GM18499 (cell line): ENCODE measurements around the gene SLC22A5.

Experiments
- ATAC-seq: cut with Tn5 transposase; IDR thresholded peaks from one replicate; pipeline ENCODE4 v1.9.1; 2021; ENCODE audit warnings: moderate number of reproducible peaks; ENCODE audit not compliant: insufficient read depth, unreplicated experiment

The SLC22A5 gene

DNA sequence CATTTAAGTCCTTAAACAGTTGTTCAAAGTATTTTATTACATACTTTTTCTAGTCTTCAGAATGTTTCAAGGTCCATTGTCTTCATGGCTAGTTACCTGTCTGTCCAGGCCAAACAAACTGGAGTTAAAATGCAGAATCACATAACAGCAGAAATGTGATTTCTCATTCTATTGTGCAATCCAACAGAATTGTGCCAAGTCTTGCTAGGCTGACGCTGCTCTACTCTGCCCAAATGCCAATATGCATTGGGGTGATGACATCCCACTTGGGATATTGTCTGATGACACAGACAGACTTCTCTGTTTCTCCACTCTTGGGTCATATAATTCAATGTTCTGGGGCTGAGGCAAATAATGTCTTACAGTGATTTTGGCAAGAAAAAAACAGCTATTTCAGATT is 5.2 kb upstream of the SLC22A5 start:
- no peak for ATAC-seq

DNA sequence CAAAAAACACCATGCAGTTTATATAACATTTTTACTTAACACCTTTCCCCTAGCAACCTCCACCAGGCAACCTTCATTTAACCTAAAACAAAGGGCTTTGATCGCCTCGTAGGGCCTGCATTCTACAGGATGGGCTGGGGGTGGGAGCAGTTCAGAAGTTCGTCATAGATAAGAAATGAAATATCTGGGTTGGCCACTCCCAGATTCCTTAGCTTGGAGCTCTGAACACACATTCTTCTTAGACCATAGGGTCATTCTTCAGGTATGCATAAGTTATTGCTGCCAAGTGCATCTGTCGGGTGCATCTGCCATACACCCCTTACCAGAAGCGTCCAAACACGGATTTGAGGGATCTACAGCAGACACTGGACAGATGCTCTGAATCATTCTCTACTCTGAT is 4.3 kb upstream of the SLC22A5 start:
- ATAC-seq: no peak

DNA sequence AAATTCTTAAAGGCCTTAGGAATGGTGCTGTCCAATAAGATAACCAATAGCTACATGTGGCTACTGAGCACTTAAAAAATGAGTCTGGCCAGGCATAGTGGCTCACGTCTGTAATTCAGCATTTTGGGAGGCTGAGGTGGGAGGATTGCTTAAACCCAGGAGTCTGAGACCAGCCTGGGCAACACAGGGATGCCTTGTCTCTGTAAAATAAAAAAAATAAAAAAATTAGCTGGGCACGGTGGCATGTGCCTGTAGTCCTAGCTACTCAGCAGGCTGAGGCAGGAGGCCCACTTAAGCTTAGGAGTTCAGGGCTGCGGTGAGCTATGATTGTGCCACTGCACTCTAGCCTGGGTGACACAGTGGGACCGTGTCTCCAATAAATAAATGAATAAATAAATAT is 1.3 kb upstream of the SLC22A5 start:
- no peak for ATAC-seq

DNA sequence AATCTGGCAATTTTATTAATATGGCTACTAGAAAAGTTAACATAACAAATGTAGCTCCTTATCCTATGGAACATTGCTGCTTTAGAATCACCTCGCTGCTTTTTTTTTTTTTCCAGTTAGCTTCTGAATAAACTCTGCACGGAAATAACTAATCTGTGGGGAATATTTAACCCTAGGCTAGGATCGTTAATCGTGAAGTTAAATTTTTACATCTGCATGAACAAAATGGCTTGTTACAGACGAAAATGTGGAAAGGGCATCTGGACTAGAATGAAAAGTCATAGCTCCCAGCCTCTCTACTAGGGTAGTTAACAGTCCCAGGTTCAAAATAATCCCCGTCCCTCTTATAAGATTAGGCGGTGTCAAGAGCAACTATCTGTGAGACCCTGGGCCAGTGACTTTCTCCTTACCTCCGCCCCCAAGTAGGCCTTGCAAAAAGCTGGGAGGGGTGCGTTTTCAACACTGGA is 470 bp upstream of the SLC22A5 start:
- no peak for ATAC-seq

DNA sequence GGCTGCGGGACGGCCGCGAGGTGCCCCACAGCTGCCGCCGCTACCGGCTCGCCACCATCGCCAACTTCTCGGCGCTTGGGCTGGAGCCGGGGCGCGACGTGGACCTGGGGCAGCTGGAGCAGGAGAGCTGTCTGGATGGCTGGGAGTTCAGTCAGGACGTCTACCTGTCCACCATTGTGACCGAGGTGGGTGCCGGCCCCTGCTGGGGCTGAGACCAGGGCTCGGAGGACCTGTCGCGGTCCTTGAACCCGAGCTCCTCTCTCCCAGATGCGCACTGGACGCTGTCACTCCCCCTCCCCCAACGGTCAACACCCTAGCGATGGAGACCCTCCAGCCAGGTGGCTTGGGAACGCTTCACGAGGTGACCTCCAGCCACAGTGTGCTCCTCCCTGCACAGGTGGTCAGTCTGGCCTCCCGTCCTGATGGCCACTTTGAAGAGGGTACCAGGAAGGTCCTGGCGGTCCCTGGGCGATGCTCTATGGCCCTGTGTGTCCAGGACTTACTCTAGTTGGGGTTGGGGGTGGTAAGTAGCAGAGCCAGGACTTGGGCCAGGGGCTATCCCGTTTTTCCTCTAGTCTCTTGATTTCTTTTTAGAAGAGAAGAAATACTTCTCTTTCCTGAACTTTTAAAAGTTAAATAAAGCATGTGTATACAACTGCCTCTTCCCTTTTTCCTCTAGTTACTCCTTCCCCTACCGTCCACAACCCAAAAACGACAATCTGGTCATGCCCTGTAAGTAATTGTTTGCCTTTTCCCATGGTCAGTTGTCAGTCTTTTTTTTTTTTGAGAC is 866 bp downstream of the SLC22A5 start:
- no peak for ATAC-seq

DNA sequence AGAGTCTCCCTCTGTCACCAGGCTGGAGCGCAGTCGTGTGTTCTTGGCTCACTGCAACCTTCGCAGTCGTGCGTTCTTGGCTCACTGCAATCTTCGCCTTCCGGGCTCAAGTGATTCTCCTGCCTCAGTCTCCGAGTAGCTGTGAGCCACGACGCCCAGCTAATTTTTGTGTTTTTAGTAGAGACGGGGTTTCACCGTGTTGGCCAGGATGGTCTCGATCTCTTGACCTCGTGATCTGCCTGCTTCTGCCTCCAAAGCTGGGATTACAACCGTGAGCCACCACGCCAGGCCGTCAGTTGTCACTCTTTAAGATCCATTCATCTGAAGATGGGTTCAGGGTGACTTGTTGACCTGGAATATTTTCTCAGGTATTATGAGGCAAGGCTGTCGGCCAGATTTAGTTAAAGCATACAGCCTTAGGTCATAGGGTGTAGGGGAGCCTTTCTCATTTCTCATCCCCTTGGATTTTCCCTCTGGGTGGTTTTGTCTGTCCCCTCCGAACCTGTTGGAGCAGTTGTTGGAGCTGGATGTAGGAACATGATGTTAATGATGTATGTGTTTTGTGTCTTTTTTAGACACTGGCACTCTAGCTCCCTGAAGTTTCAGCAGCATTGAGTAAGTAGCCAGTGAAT is 1.6 kb downstream of the SLC22A5 start:
- no peak for ATAC-seq

DNA sequence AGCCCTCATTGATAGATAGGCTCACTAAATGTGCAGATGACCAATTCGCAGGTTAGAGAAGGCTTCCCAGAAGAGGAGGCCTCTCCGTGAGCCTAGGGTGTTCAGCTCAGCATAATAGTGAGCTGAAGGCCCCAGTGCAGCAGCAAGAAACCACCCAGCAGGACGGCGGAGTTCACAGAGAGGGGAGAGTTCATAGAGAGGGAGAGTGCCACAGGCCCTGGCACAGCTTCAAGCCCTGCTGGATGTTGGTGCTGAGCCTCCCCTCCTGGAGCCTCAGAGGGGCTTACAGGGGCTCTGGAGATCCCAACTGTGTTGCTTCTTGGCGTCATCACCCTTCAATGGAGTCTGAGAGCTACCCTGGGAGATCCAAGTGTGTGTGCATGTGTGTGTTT is 2.1 kb downstream of the SLC22A5 start:
- no peak for ATAC-seq

DNA sequence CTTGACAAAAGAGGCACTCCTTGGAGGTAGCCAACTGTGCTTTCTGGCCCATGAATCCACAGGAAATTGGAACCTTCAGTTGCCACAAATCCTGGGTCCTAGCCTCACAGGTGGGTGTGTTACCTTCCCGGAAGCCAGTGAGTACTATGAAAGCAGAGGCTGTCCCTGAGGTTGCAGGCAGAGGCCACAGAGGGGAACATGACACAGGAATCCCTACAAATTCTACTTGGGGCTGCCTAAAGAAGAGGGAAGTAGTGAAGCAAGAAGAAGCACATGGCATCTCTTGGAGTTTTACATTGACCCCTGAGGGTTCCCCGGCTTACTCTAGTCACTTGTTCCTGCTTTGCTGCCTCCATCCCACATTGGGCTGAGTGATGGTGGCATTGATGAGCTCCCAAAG is 2.6 kb downstream of the SLC22A5 start:
- no peak for ATAC-seq

DNA sequence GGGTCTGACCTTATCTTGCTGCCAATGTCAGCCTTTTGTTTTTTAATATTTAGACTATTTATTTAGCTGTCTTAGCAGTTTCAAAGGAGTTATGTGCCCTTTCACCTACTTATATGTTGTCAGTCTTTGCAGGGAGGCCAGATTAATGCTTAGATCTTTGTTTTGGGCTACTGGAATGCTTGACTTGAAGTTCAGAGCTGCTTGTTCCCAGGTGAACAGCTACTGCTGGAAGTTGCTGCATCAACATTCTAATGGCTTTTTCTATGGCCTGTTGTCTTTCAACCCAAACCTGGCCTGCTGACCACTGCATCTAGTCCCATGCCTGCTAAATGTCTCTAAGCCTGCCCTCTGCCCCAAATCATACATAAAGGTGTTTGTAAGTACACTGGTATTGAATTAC is 3.0 kb downstream of the SLC22A5 start:
- no peak for ATAC-seq

DNA sequence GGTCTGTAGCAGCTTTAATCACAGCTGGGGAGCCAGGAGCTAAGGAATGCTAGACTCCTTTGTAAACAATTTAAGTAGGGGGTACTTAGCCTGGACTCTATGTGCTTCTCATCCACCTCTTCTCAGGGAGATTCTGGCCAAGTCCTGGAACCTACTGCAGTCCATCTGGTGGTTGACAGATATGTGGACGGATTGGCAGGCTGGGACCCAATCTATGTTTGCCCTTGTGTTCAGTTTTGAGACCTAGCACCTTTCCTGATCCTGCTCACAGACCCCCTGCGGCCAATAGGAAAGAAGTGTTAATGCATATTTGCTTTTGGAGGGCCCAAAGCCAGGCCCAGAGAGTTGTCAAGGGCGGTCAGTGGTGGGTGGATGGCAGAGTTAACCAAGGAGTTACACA is 6.4 kb downstream of the SLC22A5 start:
- no peak for ATAC-seq

DNA sequence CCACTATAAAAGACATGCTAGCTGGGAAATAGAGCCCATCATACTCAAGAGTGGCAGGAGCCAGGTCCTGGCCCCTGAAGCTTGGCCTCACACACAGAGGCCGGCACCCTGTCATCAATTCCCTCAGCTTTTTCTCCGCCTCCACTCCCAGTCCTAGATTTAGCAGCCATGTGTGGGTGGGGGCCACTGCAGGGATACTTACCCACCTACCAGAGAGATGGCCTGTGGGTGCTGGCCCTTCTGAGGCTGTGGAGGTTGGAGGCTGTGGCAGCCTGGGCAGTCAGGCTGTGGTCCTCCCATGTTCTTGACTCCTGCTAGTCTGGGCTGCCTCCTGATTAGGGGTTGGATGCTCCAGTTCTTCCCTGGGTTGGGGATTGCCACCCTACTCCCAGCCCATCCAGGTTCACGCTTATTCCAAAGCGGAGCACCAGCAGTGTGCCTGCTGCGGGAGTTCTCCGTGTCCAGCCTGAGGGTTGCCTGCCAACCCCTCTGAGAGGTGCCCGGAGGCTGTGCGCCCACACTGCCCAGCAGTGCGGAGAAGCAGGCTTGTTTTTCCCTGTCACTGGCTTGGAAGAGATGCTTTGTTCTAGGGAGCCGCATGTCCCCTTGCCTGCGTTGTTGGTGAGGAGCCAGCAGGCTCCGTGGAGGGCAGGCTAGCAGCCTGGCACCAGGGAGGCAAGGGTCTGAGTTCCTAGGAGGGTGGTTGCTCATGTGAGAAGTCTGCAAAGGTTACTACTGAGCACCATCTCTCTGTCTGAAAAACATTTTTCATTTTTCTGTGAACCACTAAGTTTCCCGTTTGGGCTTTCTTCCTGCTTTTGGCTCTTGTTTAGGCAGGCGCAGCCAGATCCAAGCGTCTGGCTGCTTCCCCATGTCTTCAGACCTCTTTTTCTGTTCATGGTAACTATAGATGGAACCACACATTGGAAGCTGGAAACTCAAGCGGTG is 7.5 kb downstream of the SLC22A5 start:
- no peak for ATAC-seq

DNA sequence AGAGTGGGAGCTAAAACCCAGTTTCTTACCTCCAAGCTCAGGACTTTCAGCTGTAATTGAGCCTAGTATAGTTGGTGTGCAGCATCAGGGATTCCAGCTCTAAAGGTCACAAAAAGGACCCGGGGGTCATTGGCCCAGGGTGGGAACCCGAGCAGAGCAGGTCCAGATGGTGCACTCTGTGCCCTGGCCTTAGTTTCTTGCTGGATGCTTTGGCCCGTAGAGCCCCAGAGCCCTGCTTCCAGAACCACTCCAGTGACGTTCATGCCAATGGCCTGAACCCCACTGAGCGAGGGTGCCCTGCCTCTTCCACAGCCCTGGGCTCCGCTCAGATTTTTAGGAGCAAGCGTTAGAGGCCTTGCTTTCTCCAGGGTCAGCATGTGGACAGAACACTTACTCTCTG is 8.2 kb downstream of the SLC22A5 start:
- no peak for ATAC-seq

DNA sequence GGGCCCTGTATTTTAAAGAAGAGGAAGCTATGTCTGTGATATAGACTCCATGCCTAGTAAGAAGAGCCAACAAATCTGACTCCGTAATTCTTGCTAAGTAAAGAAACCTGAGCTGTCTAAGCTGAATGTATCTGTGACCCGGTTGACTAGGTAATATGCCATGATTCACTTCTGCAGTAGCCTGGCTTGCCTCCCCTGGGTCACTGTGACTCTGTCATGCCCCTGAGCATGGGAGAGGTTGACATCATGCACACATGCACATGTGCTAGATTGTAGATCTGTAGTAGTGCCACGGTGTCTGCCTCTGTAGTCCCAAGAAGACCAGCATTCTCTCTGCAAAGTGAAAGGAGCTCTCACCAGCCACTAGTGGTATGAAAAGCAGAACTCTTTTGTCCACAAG is 9.1 kb downstream of the SLC22A5 start:
- ATAC-seq: no peak

DNA sequence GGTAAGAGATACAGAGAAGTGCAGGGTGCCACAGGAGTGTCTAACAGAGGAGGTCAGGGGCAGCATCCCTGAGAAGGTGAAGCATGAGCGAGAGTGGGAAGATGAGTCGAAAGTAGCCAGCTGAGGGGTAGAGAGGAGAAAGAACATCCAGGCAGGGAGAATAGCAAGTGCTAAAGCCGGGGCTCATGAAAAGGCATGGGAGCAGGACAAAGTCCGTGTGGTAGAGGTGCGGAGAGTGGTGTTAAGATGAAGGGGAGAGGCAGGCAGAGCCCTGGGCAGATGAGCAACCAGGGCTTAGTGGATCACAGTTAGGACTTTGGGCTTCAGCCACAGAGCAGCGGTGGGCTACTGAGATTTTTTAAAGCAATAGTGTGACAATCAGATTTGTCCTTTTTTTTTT is 10.5 kb downstream of the SLC22A5 start:
- ATAC-seq: no peak

DNA sequence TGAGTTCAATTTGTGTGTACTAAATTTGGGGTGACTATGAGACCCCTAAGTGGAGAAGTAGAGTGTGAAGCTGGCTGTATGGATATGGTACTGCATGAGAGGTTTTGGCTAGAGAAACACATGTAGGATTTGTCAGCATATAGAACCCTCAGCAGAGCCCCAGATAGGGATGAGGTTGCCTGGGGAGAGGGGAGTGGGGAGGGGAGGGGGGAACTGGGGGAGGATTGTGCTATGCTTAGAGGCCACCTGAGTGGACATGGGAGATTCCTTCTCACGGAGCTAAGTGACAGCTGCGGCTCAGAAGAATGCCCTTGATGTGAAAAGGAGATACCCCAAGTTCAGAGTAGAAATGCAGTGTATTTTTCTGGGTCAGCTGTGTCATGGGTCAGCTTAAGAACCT is 11.2 kb downstream of the SLC22A5 start:
- ATAC-seq: no peak

DNA sequence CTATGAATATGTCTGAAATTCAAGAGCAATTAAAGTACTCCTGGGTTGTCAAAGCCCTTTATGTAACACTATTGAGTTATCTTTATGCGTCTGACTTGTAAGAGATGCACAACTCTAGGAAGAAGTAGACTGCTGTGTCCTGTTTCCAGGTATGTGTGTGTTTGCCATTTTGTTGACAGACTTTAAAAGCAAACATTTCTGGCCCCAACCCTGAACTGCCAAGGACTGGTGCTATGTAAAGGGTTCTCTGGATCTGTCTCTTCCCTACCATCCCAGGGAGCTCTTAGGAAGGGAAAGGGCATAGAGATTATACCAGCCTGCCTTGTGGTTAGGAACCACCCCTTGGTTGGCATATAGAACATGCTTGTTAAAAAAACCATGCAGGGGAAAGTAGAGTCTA is 12.1 kb downstream of the SLC22A5 start:
- ATAC-seq: no peak

DNA sequence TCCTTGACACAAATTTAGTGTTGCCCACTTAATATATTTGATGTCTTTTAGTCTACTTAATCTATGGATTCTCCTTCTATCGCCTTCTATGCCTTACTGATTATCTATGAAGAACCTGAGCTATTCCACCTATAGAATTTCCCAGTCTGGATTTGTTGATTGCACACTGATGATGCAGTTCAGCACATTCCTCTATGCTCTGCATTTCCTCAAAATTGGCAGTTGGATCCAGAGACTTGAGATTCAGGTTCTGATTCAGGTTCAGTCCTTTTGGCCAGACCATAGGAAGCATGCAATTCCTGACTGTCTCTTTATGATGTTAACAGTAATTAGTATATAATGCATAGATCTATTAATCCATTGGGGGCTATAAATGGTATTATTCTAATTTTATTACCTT is 13.8 kb downstream of the SLC22A5 start:
- no peak for ATAC-seq

DNA sequence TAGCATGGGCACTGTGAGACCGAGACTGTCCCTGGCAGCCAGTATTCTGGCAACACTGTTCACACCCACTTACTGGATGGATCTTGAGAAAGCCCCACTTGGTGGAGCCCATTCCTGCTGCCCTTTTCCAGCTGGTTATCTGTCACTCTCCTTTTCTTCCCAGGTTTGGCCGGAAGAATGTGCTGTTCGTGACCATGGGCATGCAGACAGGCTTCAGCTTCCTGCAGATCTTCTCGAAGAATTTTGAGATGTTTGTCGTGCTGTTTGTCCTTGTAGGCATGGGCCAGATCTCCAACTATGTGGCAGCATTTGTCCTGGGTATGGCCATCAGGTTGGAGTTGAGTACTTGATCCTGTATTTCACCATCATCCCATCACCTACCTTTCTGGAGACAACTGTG is 14.5 kb downstream of the SLC22A5 start:
- no peak for ATAC-seq

DNA sequence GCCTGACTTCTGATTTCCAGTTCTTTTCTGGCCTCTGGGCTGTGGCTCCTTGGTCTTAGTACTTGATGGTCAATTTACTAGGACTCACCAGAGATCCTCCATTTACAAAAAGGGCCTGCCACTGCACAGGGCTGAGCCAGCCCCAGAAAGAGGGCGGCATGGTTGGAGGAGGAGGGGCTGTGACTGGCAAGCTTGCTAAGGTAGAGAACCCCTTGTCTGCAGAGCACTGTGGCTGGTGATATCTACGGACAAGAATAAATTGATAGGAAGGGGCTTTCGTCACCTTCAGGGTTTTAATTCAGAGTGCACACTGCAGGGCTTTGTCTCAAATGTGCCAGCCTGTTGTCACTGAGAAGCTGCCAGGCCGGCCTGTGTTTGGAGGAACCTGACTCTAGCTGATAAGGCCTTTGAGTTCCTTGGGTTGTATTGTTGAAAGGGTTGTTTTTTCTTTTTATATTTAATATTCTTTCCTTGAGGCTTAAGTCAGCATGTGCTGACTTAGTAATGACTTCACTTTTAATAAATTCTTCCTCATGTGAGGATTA is 15.1 kb downstream of the SLC22A5 start:
- no peak for ATAC-seq

DNA sequence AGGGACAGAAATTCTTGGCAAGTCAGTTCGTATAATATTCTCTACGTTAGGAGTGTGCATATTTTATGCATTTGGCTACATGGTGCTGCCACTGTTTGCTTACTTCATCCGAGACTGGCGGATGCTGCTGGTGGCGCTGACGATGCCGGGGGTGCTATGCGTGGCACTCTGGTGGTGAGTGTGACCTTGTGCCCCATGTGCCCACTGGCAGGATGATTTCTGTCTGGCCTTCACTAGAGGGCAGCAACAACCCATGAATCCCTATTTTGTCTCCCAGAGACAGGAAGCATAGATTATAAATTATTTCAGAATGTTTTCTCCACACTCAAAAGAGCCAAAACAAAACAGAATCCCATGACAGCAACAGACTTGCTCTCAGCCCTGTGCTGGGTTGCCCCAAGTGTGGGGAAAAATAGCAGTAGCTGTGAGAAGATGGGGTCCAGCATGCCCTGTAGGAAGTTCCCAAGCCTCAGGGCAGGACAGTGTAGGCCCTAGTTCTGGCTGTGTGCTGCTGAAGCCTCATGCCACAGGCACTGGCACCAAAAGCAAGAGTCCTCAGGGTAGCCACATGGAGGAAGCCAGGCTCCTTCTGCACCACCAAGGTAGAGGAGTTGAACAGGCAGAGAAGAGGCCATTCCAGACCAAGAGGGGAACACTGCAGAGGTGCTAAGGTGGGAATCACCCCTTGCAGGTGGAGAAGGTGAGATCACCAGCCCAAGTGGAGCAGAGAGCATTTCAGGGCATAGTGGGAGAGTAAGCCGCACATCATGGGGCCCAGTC is 16.0 kb downstream of the SLC22A5 start:
- ATAC-seq: no peak
